ENCODE measurements around the gene TMEM273.

TMEM273 gene

GRCh38 chr10:49177391-49178355 is 10.5 kb downstream of the TMEM273 start:
- H3K9me3 ChIP-seq (ENCODE audit: control insufficient read depth in 2 of 2, low read length in 2 of 2): no peaks in the 10 kb centered on the region
- peaks cover 6 to 15% of the 10 kb centered on the region in 2 donors for H3K4me1 ChIP-seq (ENCODE audit: control insufficient read depth in 2 of 2, insufficient read depth in 2 of 2, low read length in 2 of 2)
- no peaks in the 10 kb centered on the region for H3K36me3 ChIP-seq (ENCODE audit: control insufficient read depth in 2 of 2, insufficient read depth in 2 of 2, low read length in 2 of 2)
- no peaks in the 10 kb centered on the region for H3K27me3 ChIP-seq (ENCODE audit: control insufficient read depth in 2 of 2, insufficient read depth in 2 of 2, low read length in 2 of 2)
- peak overlapping the region; percentile 23 for H3K27ac ChIP-seq (ENCODE audit: low read depth in 2 of 2, low read length in 2 of 2)
- no peak overlapping the region for H3K9ac ChIP-seq (ENCODE audit: low read depth in 1 of 2, low read length in 2 of 2)
- H3K4me3 ChIP-seq (ENCODE audit: low read length in 2 of 2): no peak overlapping the region

DNA sequence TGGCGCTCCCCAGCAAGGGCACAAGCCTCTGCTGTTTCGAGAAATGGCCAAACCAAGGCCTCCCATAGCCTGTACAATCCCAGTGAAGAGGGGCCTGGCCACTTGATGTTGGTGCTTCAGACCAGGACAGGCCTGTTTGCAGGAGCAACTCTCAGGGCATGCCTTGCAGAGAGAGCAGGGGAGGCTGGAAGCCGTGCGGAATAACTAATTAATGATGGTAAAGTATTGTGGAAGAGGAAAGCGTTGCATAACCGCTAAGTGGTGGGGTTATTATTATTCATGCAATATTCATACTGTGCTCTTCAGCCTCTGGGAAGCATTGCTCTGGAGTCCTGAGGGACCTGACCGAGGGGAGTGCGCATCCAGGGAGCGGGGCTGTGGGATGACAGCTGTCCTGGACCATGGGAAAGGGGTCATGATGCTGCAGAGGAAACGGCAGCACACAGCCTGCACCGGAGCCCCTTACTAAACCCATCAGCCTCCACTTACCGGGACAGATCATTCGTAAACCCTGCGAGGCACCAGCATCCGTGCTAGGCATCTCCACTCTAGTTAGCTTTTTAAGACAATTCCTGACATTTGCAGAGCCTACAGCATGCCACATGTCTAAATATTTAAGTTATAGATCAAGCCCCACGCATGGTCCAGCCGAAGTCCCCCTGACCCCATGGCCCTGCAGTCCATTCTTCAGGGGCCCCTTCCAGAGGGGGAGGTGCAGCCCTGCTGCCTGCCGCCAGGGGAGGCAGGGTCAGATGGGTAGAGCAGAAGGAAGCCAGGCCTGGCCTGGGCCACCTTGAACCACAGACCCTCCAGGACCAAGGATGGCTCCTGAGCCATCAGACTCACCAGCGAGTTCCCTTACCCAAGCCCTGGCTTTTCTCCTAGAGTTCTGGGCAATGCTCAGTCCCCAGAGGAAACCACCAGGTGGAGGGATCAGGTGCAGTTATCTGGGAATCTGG is 11.6 kb downstream of the TMEM273 start:
- peak overlapping the region in 1 of 2 donors; percentile 23 for H3K27ac ChIP-seq (ENCODE audit: low read depth in 2 of 2, low read length in 2 of 2)
- H3K4me1 ChIP-seq (ENCODE audit: control insufficient read depth in 2 of 2, insufficient read depth in 2 of 2, low read length in 2 of 2): peaks cover 9 to 25% of the 10 kb centered on the region in 2 donors
- H3K9ac ChIP-seq (ENCODE audit: low read depth in 1 of 2, low read length in 2 of 2): no peak overlapping the region
- no peaks in the 10 kb centered on the region for H3K36me3 ChIP-seq (ENCODE audit: control insufficient read depth in 2 of 2, insufficient read depth in 2 of 2, low read length in 2 of 2)
- H3K4me3 ChIP-seq (ENCODE audit: low read length in 2 of 2): no peak overlapping the region
- no peaks in the 10 kb centered on the region for H3K27me3 ChIP-seq (ENCODE audit: control insufficient read depth in 2 of 2, insufficient read depth in 2 of 2, low read length in 2 of 2)
- H3K9me3 ChIP-seq (ENCODE audit: control insufficient read depth in 2 of 2, low read length in 2 of 2): no peaks in the 10 kb centered on the region

DNA sequence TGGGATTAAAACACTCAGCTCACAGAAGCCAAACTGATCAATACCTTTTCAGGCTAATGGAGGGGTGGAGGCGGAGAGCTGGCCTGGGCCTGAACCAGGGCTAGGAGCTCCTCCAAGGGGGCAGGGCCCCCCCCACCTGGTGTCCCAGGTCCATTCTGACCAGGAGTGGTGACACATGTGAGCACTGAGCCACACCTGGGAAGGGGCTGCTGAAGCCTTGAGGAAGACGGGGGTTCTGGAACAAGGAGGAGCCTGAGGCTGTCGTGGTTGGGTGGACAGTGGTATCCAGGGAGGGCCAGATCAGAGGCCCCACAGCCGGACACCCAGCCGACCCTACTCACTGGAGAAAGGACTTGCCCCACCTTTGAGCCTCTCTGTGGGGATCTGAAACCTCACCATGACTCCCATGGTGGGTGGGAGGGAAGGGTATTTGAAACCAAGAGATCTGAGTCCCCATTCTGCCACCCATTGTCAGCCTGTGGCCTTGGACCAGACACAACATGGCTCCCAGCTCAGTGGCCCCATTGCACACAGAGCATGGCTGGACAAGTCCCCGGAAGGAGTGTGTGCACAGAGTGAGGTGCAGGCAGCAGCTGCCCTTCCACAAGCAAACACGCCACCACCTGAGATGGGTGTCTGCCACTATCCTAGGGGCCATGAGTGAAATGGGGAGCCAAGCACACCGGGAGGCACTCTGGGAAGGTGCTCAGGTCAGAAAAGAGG is 12.4 kb downstream of the TMEM273 start:
- Histone ChIP-seq H3K27ac (ENCODE audit: low read depth in 2 of 2, low read length in 2 of 2) (no peak overlapping the region), H3K4me3 (ENCODE audit: low read length in 2 of 2) (no peak overlapping the region), H3K4me1 (ENCODE audit: control insufficient read depth in 2 of 2, insufficient read depth in 2 of 2, low read length in 2 of 2) (peaks cover 9 to 25% of the 10 kb centered on the region in 2 donors), H3K27me3 (ENCODE audit: control insufficient read depth in 2 of 2, insufficient read depth in 2 of 2, low read length in 2 of 2) (no peaks in the 10 kb centered on the region), H3K9me3 (ENCODE audit: control insufficient read depth in 2 of 2, low read length in 2 of 2) (no peaks in the 10 kb centered on the region), H3K36me3 (ENCODE audit: control insufficient read depth in 2 of 2, insufficient read depth in 2 of 2, low read length in 2 of 2) (no peaks in the 10 kb centered on the region), H3K9ac (ENCODE audit: low read depth in 1 of 2, low read length in 2 of 2) (no peak overlapping the region)

- H3K9me3 ChIP-seq (ENCODE audit: control insufficient read depth in 2 of 2, low read length in 2 of 2): no peaks in the 10 kb centered on the region
- no peaks in the 10 kb centered on the region for H3K36me3 ChIP-seq (ENCODE audit: control insufficient read depth in 2 of 2, insufficient read depth in 2 of 2, low read length in 2 of 2)
- H3K9ac ChIP-seq (ENCODE audit: low read depth in 1 of 2, low read length in 2 of 2): no peak overlapping the region
- peaks cover 9 to 22% of the 10 kb centered on the region in 2 donors for H3K4me1 ChIP-seq (ENCODE audit: control insufficient read depth in 2 of 2, insufficient read depth in 2 of 2, low read length in 2 of 2)
- H3K27ac ChIP-seq (ENCODE audit: low read depth in 2 of 2, low read length in 2 of 2): no peak overlapping the region
- H3K4me3 ChIP-seq (ENCODE audit: low read length in 2 of 2): peak overlapping the region in 1 of 2 donors; percentile 7
- H3K27me3 ChIP-seq (ENCODE audit: control insufficient read depth in 2 of 2, insufficient read depth in 2 of 2, low read length in 2 of 2): no peaks in the 10 kb centered on the region
Measured at GRCh38 chr10:49174926-49175500, 13.2 kb downstream of the TMEM273 start.

DNA sequence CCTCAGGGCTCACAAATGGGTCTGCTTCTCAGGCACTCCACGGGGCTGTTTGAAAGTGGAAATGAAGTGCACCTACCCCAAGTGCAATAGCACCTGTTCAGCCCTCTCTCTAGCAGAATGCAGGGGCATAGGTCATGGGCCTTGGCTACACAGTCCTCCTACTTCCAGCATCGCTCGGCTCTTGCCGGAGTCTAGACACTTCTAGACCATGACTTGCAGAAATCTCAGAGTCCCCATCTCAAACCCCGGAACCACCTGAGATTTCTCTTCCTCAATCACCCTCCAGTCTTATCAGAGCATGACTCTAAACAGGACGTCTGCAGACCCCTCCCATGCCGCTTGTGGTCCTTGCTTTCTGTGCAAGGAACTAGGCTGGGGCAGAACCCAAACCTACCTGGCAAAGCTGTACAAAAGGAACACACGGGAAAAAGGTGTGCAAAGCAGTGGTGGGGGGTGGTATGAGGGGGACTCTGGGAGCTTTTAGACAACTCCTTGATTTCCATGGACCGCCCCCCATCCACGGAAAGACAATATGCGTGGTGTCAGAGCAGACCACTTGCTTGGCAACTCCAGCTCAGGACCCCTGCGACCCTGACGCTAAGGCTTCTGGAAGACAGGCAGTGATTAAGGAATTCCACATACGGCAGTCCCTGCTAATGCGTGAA is 13.8 kb downstream of the TMEM273 start:
- H3K9me3 ChIP-seq (ENCODE audit: control insufficient read depth in 2 of 2, low read length in 2 of 2): no peaks in the 10 kb centered on the region
- peaks cover 9 to 22% of the 10 kb centered on the region in 2 donors for H3K4me1 ChIP-seq (ENCODE audit: control insufficient read depth in 2 of 2, insufficient read depth in 2 of 2, low read length in 2 of 2)
- H3K9ac ChIP-seq (ENCODE audit: low read depth in 1 of 2, low read length in 2 of 2): no peak overlapping the region
- no peaks in the 10 kb centered on the region for H3K36me3 ChIP-seq (ENCODE audit: control insufficient read depth in 2 of 2, insufficient read depth in 2 of 2, low read length in 2 of 2)
- peak overlapping the region in 1 of 2 donors; percentile 7 for H3K4me3 ChIP-seq (ENCODE audit: low read length in 2 of 2)
- no peaks in the 10 kb centered on the region for H3K27me3 ChIP-seq (ENCODE audit: control insufficient read depth in 2 of 2, insufficient read depth in 2 of 2, low read length in 2 of 2)
- H3K27ac ChIP-seq (ENCODE audit: low read depth in 2 of 2, low read length in 2 of 2): no peak overlapping the region

DNA sequence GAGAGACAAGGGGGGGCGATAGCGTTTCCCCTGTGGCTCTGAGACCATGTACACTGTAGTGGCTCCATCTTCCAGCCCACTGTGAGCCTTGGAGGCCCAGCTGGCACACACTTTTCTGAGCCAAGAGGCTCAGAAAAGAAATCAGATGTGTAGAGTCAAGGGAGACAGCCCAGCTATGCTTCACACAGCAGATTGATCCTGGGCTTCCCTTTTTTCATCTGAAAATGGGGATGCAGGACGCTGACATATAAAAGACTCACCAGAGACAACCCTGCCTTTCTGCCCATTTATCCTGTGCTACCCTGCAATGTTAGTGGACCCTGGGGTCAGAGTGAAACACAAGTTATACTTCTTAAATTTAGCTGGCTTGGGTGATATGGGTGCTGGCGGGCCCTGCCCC is 14.3 kb downstream of the TMEM273 start:
- Histone ChIP-seq H3K36me3 (ENCODE audit: control insufficient read depth in 2 of 2, insufficient read depth in 2 of 2, low read length in 2 of 2) (no peaks in the 10 kb centered on the region), H3K4me1 (ENCODE audit: control insufficient read depth in 2 of 2, insufficient read depth in 2 of 2, low read length in 2 of 2) (peaks cover 9 to 22% of the 10 kb centered on the region in 2 donors), H3K27me3 (ENCODE audit: control insufficient read depth in 2 of 2, insufficient read depth in 2 of 2, low read length in 2 of 2) (no peaks in the 10 kb centered on the region), H3K27ac (ENCODE audit: low read depth in 2 of 2, low read length in 2 of 2) (no peak overlapping the region), H3K4me3 (ENCODE audit: low read length in 2 of 2) (no peak overlapping the region), H3K9ac (ENCODE audit: low read depth in 1 of 2, low read length in 2 of 2) (no peak overlapping the region), H3K9me3 (ENCODE audit: control insufficient read depth in 2 of 2, low read length in 2 of 2) (no peaks in the 10 kb centered on the region)

- no peaks in the 10 kb centered on the region for H3K27me3 ChIP-seq (ENCODE audit: control insufficient read depth in 2 of 2, insufficient read depth in 2 of 2, low read length in 2 of 2)
- peaks cover 9 to 21% of the 10 kb centered on the region in 2 donors for H3K4me1 ChIP-seq (ENCODE audit: control insufficient read depth in 2 of 2, insufficient read depth in 2 of 2, low read length in 2 of 2)
- H3K36me3 ChIP-seq (ENCODE audit: control insufficient read depth in 2 of 2, insufficient read depth in 2 of 2, low read length in 2 of 2): no peaks in the 10 kb centered on the region
- H3K4me3 ChIP-seq (ENCODE audit: low read length in 2 of 2): no peak overlapping the region
- no peak overlapping the region for H3K9ac ChIP-seq (ENCODE audit: low read depth in 1 of 2, low read length in 2 of 2)
- no peak overlapping the region for H3K27ac ChIP-seq (ENCODE audit: low read depth in 2 of 2, low read length in 2 of 2)
- no peaks in the 10 kb centered on the region for H3K9me3 ChIP-seq (ENCODE audit: control insufficient read depth in 2 of 2, low read length in 2 of 2)
Measured at GRCh38 chr10:49173201-49173772, 14.9 kb downstream of the TMEM273 start.

DNA sequence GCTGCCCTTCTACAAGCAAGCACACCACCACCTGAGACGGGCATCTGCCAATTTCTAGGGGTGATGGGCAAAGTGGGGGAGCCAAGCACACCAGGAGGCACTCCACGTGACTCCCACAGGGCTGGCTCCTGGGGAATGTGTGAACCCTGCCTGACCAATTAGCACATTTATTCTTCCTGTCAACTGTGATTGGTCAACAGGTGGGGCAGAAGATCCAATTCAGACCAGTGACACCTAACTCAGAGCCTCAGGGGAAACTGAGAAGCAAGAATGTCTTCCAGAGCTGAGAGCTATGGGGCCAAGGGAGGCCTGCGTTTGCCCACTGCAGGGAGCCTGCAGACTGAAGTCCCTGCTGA is 15.4 kb downstream of the TMEM273 start:
- H3K9ac ChIP-seq (ENCODE audit: low read depth in 1 of 2, low read length in 2 of 2): no peak overlapping the region
- H3K36me3 ChIP-seq (ENCODE audit: control insufficient read depth in 2 of 2, insufficient read depth in 2 of 2, low read length in 2 of 2): no peaks in the 10 kb centered on the region
- peaks cover 8 to 21% of the 10 kb centered on the region in 2 donors for H3K4me1 ChIP-seq (ENCODE audit: control insufficient read depth in 2 of 2, insufficient read depth in 2 of 2, low read length in 2 of 2)
- no peak overlapping the region for H3K4me3 ChIP-seq (ENCODE audit: low read length in 2 of 2)
- H3K9me3 ChIP-seq (ENCODE audit: control insufficient read depth in 2 of 2, low read length in 2 of 2): no peaks in the 10 kb centered on the region
- H3K27me3 ChIP-seq (ENCODE audit: control insufficient read depth in 2 of 2, insufficient read depth in 2 of 2, low read length in 2 of 2): no peaks in the 10 kb centered on the region
- H3K27ac ChIP-seq (ENCODE audit: low read depth in 2 of 2, low read length in 2 of 2): no peak overlapping the region
